Activated T-helper 17 cell treated with anti-CD3 and anti-CD28 coated beads, Interleukin-2, amount 50 U/mL, for 72 hours (primary cell): Measurements from ENCODE around the gene MXI1. TPM values are rescaled to one million over a fixed set of nuclear protein-coding genes. Genes with fewer than 3 reads are reported as not detected.
"Not testable (repeated sequence)": the region's sequence is repeated elsewhere in the genome, so short reads cannot be mapped to it uniquely, and the experiment has no call there.

Source experiments
- ATAC-seq: fragments of 150-1000 bp; cut with Tn5 transposase; replicated peaks from 2 replicates; pipeline ENCODE4 v1.10.0; 2021; ENCODE audit warnings: mild to moderate bottlenecking, moderate library complexity
- H3K27ac Mint-ChIP-seq: one replicate; pipeline ENCODE4 v1.8.0; 2022; ENCODE audit warnings: mixed read lengths
- H3K27me3 Mint-ChIP-seq: one replicate; pipeline ENCODE4 v1.8.0; 2022; ENCODE audit warnings: mixed read lengths
- H3K36me3 Mint-ChIP-seq: one replicate; pipeline ENCODE4 v1.8.0; 2022; ENCODE audit warnings: low read depth, mild to moderate bottlenecking, mixed read lengths
- H3K4me1 Mint-ChIP-seq: one replicate; pipeline ENCODE4 v1.8.0; 2022; ENCODE audit warnings: mixed read lengths
- H3K4me3 Mint-ChIP-seq: one replicate; pipeline ENCODE4 v1.8.0; 2022; ENCODE audit warnings: mild to moderate bottlenecking, mixed read lengths
- H3K9me3 Mint-ChIP-seq: one replicate; pipeline ENCODE4 v1.8.0; 2022; ENCODE audit warnings: mixed read lengths
- total RNA-seq, 2 donors: library from RNA; stranded (reverse); gene quantifications; one replicate each; pipeline ENCODE4 v1.2.3, GENCODE V29; 2022

The MXI1 gene
- total RNA-seq, 2 donors from 2014 or later, result 32.5 to 130 TPM

DNA sequence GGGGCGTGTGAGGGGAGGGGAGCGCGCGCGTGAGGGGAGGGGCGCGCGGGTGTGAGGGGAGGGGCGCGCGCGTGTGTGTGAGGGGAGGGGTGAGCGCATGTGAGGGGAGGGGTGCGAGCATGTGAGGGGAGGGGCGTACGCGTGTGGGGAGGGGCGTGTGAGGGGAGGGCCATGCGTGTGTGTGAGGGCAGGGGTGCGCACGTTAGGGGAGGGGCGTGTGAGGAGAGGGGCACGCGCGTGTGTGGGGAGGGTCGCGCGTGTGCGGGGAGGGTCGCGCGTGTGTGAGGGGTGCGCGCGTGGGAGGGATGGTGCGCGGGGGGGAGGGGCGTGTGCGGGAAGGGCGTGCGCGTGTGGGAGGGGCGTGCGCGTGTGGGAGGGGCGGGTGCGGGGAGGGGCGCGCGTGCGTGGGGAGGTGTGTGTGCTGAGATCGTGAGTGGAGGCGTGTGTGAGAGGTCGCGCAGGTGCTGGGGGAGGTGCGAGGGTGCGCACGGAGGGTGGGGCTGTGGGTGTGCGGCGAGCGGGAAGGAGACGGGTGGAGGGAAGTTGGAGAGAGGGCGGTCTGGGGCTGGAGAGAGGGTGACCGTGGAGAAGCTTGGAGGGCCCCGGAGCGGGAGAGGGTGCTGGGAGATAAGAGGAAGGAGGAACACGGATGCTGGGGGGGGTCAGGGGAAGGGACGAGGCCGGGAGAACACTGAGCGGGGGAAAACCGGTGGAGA, 19.7 kb downstream of the MXI1 start:
- H3K27ac Mint-ChIP-seq, result peak overlapping the region; percentile 89
- peaks cover 37% of the 10 kb centered on the region for H3K4me1 Mint-ChIP-seq
- no peaks in the 10 kb centered on the region for H3K27me3 Mint-ChIP-seq
- H3K9me3 Mint-ChIP-seq, result no peaks in the 10 kb centered on the region
- peak overlapping the region; percentile 80 for H3K4me3 Mint-ChIP-seq
- peaks cover 64% of the 10 kb centered on the region for H3K36me3 Mint-ChIP-seq
- peak; percentile 22 for ATAC-seq

DNA sequence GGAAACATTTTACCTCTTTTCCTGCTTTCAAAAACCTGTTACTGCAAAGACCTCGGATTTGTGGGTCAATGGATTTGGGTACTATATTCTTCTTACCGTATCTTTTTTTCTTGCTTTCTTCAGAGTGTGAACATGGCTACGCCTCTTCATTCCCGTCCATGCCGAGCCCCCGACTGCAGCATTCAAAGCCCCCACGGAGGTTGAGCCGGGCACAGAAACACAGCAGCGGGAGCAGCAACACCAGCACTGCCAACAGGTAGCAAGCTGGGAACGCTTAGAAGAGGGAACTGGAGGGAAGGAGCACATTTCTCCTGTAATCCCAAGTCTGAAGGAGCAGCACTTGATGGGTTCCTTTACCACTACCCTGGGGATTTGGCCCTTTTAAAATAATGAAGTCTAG, 20.7 kb downstream of the MXI1 start:
- H3K27ac Mint-ChIP-seq, result no peak overlapping the region
- H3K27me3 Mint-ChIP-seq, result no peaks in the 10 kb centered on the region
- H3K4me1 Mint-ChIP-seq, result peaks cover 29% of the 10 kb centered on the region

DNA sequence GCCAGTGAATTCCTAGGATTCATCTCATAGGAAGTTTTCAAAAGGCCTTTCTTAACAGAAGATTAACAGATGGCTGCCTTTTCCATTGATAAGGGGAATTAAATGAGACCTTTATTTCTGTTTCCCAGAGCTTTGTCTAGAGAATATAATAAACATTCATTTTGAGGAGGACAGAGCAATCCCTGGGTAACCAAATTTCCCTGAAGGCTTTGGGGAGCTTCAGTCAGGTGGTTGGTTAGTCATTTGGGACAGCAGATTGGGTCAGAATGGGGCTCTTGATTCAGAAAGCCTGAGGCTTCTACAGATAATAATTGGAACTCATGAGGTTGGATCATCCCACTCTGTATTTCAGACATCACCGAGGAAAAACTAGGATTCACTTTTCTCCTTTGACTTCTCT, 21.8 kb downstream of the MXI1 start:
- peak overlapping the region; percentile 80 for H3K4me3 Mint-ChIP-seq
- no peaks in the 10 kb centered on the region for H3K9me3 Mint-ChIP-seq
- peaks cover 22% of the 10 kb centered on the region for H3K4me1 Mint-ChIP-seq
- ATAC-seq, result no peak
- H3K27me3 Mint-ChIP-seq, result no peaks in the 10 kb centered on the region
- no peak overlapping the region for H3K27ac Mint-ChIP-seq
- peaks cover 76% of the 10 kb centered on the region for H3K36me3 Mint-ChIP-seq

More for the DNA sequence above, 20.7 kb downstream of the MXI1 start:
- Mint-ChIP-seq H3K36me3 (peaks cover 72% of the 10 kb centered on the region), H3K9me3 (no peaks in the 10 kb centered on the region), H3K4me3 (peak overlapping the region; percentile 80)
- ATAC-seq, result no peak

DNA sequence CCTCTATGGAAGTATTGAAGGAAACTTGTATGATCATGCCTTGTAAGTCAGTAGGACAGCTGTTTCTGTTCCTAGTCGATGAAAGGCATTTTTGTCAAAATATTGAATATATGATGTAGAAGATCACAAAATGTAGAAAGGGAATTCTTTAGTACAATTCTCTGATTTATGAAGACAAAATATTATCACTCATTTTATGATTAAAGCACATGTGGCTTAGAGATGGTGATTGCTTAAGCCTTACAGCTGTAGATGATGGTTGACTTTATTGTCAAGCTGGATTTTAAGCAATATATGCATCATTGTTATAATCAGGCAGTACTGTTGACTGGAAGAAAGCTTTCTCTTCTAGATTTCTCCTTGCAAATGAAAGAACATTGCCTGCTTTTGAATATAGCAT, 26.4 kb downstream of the MXI1 start:
- Mint-ChIP-seq H3K27me3 (no peaks in the 10 kb centered on the region), H3K27ac (no peak overlapping the region), H3K36me3 (peaks cover 77% of the 10 kb centered on the region), H3K4me3 (no peak overlapping the region), H3K4me1 (no peaks in the 10 kb centered on the region), H3K9me3 (no peaks in the 10 kb centered on the region)
- no peak for ATAC-seq

DNA sequence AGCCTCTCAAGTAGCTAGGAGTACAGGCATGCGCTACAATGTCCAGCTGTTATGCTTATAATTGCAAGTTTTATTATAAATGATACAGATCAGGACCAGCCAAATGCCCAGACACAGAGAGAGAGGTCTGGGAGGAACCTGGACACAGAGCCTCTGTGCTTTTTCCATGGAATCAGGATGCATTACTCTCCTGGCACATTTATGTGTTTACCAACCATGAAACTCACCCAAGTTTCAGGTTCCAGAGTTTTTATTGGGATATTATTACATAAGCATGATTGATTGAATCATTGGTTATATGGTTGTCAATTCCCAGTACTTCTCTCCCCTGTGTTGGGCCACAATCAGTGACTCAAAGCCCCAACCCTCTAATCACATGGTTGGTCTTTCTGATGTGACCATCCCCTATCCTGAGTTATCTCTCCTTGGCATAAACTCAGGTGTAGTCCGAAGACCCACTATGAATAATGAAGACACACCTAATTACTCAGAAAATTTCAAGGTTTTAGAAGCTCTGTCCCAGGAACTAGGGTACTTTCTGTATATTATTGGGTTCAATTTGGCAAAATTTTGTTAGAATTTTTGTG, 30.6 kb downstream of the MXI1 start:
- ATAC-seq, result no peak

DNA sequence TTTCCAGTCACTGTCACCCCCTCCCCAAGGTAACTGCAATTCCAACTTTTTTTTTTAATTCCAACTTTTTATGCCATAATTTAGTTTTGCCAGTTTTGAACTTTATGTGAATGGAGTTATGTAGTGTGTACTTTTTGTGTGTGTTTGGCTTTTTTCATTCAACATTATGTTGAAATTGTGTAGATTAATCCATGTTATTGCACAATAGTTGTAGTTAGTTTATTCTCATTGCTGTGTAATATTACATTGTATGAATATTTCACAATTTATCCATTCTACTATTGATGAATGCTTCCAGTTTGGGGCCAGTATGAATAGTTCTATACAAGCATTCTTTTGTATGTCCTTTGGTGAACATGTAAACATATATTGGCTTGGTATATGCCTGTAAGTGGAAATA, 32.5 kb downstream of the MXI1 start:
- Mint-ChIP-seq H3K27ac (no peak overlapping the region), H3K4me3 (peak overlapping the region; percentile 40), H3K27me3 (no peaks in the 10 kb centered on the region), H3K9me3 (no peaks in the 10 kb centered on the region), H3K36me3 (peaks cover 59% of the 10 kb centered on the region), H3K4me1 (peaks cover 20% of the 10 kb centered on the region)
- ATAC-seq, result no peak

More for the DNA sequence above, 30.6 kb downstream of the MXI1 start:
- peaks cover 20% of the 10 kb centered on the region for H3K4me1 Mint-ChIP-seq
- no peak overlapping the region for H3K27ac Mint-ChIP-seq
- H3K4me3 Mint-ChIP-seq, result no peak overlapping the region
- H3K36me3 Mint-ChIP-seq, result peaks cover 58% of the 10 kb centered on the region
- no peaks in the 10 kb centered on the region for H3K9me3 Mint-ChIP-seq
- H3K27me3 Mint-ChIP-seq, result no peaks in the 10 kb centered on the region

DNA sequence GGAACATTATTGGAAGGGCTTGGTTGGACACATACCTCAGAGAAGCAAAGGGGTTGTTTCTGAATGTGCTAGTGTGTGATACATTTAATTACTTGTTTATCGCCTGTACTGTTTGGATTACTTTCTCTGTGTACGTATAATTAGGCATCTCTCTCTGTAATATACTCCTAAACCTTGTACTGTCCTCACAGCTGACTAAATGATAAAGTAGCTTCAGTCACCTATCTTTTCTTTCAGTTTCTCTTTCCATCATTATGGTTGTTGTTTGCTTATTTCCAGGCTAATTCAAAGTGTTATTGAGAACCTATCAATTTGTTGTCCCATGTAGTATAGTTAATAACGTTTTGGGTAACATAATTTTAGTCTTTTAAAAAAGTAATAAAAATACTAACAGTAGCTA, 34.0 kb downstream of the MXI1 start:
- Mint-ChIP-seq H3K27me3 (no peaks in the 10 kb centered on the region), H3K27ac (no peak overlapping the region), H3K9me3 (no peaks in the 10 kb centered on the region), H3K36me3 (peaks cover 70% of the 10 kb centered on the region), H3K4me1 (peaks cover 25% of the 10 kb centered on the region), H3K4me3 (peak overlapping the region; percentile 55)
- ATAC-seq, result peak; percentile 66

DNA sequence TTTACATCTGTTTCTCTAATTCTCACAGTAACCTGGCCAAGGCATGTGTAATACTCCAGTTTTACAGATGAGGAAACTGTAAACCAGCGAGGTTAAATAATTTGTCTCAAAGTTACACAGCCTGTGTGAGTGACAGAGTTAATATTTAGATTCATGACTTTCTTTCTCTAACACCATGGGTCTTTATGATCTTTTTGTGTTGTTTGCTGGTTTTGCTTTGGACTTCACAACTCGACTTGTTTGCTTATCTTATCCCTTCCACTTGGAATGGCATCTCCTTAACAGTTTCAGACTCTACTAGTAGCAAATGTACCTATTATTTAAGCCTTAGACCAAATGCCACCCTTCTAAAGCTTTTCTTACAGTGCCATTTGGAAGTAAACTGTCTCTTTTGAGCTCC, 34.4 kb downstream of the MXI1 start:
- no peaks in the 10 kb centered on the region for H3K9me3 Mint-ChIP-seq
- H3K4me1 Mint-ChIP-seq, result peaks cover 25% of the 10 kb centered on the region
- ATAC-seq, result peak; percentile 24
- peaks cover 71% of the 10 kb centered on the region for H3K36me3 Mint-ChIP-seq
- no peaks in the 10 kb centered on the region for H3K27me3 Mint-ChIP-seq
- H3K27ac Mint-ChIP-seq, result no peak overlapping the region
- H3K4me3 Mint-ChIP-seq, result peak overlapping the region; percentile 55

DNA sequence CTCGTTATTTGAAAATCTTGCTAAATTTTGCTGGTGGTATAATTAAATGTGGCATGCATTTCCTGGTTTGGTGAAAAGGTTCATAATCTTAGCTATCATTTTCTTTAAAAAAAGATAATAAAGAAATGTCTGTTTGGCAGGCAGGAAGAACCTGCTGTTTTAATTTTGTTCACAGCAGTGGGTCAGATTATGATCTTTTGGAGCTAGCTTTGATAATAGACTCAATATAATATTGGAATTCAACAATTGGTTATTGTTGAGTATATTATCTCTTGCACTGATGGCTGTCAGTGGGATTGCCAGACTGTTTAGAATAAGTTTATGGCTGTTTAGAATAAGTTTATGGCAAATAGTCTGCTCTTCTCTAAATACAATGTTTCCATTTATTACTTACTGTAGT, 35.1 kb downstream of the MXI1 start:
- Mint-ChIP-seq H3K4me3 (peak overlapping the region; percentile 55), H3K36me3 (peaks cover 71% of the 10 kb centered on the region), H3K4me1 (peaks cover 25% of the 10 kb centered on the region), H3K9me3 (no peaks in the 10 kb centered on the region), H3K27ac (no peak overlapping the region), H3K27me3 (no peaks in the 10 kb centered on the region)
- ATAC-seq, result no peak

DNA sequence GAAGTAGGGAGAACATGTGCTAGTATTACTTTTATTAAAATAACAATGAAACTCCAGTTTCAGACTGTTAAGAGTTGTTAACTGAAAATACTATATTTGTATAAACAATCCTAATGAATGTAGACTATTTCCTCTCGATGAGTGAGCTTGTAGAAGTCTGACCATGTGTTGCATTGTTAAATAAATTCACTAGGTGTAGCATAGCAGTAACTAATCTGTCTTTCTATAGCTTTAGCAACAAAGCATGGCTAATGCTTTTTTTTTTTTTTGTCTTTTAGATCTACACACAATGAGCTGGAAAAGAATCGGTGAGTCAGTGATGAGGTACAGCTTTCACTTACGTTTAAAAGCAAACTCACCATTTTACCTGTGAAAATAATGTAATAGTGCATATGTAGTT, 37.1 kb downstream of the MXI1 start:
- no peaks in the 10 kb centered on the region for H3K27me3 Mint-ChIP-seq
- no peak for ATAC-seq
- H3K27ac Mint-ChIP-seq, result no peak overlapping the region
- no peak overlapping the region for H3K4me3 Mint-ChIP-seq
- H3K9me3 Mint-ChIP-seq, result no peaks in the 10 kb centered on the region
- peaks cover 64% of the 10 kb centered on the region for H3K36me3 Mint-ChIP-seq
- peaks cover 29% of the 10 kb centered on the region for H3K4me1 Mint-ChIP-seq

DNA sequence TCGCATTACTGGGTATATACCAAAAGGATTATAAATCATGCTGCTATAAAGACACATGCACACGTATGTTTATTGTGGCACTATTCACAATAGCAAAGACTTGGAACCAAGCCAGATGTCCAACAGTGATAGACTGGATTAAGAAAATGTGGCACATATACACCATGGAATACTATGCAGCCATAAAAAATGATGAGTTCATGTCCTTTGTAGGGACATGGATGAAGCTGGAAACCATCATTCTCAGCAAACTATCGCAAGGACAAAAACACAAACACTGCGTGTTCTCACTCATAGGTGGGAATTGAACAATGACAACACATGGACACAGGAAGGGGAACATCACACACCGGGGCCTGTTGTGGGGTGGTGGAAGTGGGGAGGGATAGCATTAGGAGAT, 40.4 kb downstream of the MXI1 start:
- ATAC-seq, H3K27ac Mint-ChIP-seq, H3K4me3 Mint-ChIP-seq, H3K9me3 Mint-ChIP-seq, H3K27me3 Mint-ChIP-seq: not testable (repeated sequence)
- peaks cover 24% of the 10 kb centered on the region for H3K4me1 Mint-ChIP-seq
- peaks cover 64% of the 10 kb centered on the region for H3K36me3 Mint-ChIP-seq

DNA sequence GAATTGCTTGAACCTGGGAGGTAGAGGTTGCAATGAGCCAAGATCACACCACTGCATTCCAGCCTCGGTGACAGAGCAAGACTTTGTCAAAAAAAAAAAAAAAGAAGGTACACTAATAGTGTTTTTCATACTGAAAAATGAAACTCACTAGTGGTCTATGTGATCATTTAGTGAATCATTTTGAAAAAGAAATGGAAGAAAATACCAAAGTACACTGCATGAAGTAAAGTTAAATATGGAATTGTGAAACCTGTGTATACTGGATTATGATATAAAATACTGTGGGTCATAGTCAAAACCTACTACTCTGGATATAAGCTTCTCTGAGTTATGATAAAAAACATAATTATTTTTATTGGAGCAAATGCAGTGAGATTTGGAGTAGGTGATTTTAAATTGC, 42.1 kb downstream of the MXI1 start:
- peak overlapping the region; percentile 33 for H3K4me3 Mint-ChIP-seq
- ATAC-seq, result peak; percentile 70
- H3K36me3 Mint-ChIP-seq, result peaks cover 59% of the 10 kb centered on the region
- peaks cover 33% of the 10 kb centered on the region for H3K4me1 Mint-ChIP-seq
- peak overlapping the region; percentile 56 for H3K27ac Mint-ChIP-seq
- not testable (repeated sequence) for H3K27me3 Mint-ChIP-seq, H3K9me3 Mint-ChIP-seq

DNA sequence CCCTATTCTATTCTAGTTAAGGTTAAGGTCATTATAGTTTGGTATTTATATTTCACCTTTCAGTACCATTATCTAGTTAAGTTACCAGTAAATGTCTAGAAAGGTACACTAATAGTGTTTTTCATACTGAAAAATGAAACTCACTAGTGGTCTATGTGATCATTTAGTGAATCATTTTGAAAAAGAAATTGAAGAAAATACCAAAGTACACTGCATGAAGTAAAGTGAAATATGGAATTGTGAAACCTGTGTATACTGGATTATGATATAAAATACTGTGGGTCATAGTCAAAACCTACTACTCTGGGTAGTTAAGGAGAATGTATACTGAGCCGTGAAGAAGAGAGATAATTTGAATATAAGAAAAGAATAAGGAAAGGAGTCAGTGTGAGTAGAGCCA, 44.0 kb downstream of the MXI1 start:
- H3K27me3 Mint-ChIP-seq, H3K9me3 Mint-ChIP-seq: not testable (repeated sequence)
- Mint-ChIP-seq H3K27ac (peak overlapping the region; percentile 74), H3K4me1 (peaks cover 34% of the 10 kb centered on the region), H3K4me3 (peak overlapping the region; percentile 56), H3K36me3 (peaks cover 55% of the 10 kb centered on the region)
- ATAC-seq, result peak; percentile 88

DNA sequence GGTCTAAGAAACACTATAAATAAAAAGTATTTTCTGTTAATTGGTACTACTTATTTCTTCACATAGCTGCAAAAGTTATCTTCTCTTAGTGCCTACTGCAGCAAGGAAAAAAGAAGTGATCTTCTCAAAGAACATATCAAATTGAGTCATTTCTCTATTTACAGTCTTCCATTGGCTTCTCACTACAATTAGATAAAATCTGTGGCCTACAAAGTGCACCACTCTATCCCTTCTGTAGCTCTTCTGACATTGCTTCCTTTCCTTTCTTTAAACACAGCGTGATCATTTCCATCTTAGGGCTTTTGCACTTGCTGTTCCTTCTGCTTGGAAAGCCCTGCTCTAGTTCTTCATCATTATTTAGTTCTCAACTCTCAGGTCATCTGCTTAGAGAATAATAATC, 44.7 kb downstream of the MXI1 start:
- Mint-ChIP-seq H3K9me3 (no peaks in the 10 kb centered on the region), H3K27ac (no peak overlapping the region), H3K4me1 (peaks cover 38% of the 10 kb centered on the region), H3K27me3 (no peaks in the 10 kb centered on the region), H3K36me3 (peaks cover 54% of the 10 kb centered on the region), H3K4me3 (peak overlapping the region; percentile 56)
- peak; percentile 24 for ATAC-seq

DNA sequence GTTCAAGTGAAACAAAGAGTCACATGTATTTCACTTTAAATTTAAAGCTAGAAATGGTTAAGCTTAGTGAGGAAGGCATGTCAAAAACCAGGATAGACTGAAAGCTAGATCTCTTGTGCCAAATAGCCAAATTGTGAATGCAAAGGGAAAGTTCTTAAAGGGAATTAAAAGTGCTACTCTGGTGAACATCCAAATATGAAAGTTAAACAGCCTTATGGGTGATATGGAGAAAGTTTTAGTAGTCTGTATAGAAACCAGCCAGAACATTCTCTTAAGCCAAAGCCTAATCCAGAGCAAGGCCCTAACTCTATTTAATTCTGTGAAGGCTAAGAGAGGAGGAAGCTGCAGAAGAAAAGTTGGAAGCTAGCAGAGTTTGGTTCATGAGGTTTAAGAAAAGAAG, 47.1 kb downstream of the MXI1 start:
- no peak overlapping the region for H3K27ac Mint-ChIP-seq
- no peak for ATAC-seq
- peak overlapping the region; percentile 28 for H3K4me3 Mint-ChIP-seq
- H3K4me1 Mint-ChIP-seq, result peaks cover 37% of the 10 kb centered on the region
- H3K36me3 Mint-ChIP-seq, result peaks cover 41% of the 10 kb centered on the region
- H3K27me3 Mint-ChIP-seq, result no peaks in the 10 kb centered on the region
- H3K9me3 Mint-ChIP-seq, result no peaks in the 10 kb centered on the region
